Liver (tissue), 9 donors: ENCODE measurements around the gene PTPN6. TPM values are rescaled to one million over a fixed set of nuclear protein-coding genes. Genes with fewer than 3 reads are reported as not detected.

ENCODE experiments used
- DNase-seq: peaks from one replicate; pipeline ENCODE4 v3.0.0-alpha.2; 2017; ENCODE audit warnings: low spot score
- H3K27ac ChIP-seq, 2 donors: one replicate each; pipeline ENCODE4 v1.7.0; 2013; ENCODE audit warnings: inconsistent platforms in 2 of 2, low read length in 2 of 2, control low read depth in 1 of 2, low read depth in 1 of 2, mild to moderate bottlenecking in 1 of 2
- H3K27me3 ChIP-seq, 4 donors: one replicate each; pipeline versions ENCODE4 v1.6.1 to v1.7.0; 2013; ENCODE audit warnings: low read length in 3 of 4, inconsistent platforms in 1 of 4, mild to moderate bottlenecking in 1 of 4, moderate library complexity in 1 of 4; ENCODE audit not compliant: control insufficient read depth in 4 of 4, insufficient read depth in 4 of 4
- H3K36me3 ChIP-seq, 4 donors: one replicate each; pipeline versions ENCODE4 v1.6.1 to v1.7.0; 2013; ENCODE audit warnings: low read length in 3 of 4, mild to moderate bottlenecking in 3 of 4, low read depth in 1 of 4, moderate library complexity in 1 of 4; ENCODE audit not compliant: control insufficient read depth in 4 of 4, insufficient read depth in 3 of 4
- H3K4me1 ChIP-seq, 4 donors: one replicate each; pipeline versions ENCODE4 v1.6.1 to v1.7.0; 2013; ENCODE audit warnings: low read length in 3 of 4, mild to moderate bottlenecking in 3 of 4, moderate library complexity in 1 of 4; ENCODE audit not compliant: control insufficient read depth in 4 of 4, insufficient read depth in 4 of 4
- H3K4me3 ChIP-seq, 3 donors: one replicate each; pipeline versions ENCODE4 v1.6.1 to v1.7.0; 2013; ENCODE audit warnings: low read length in 3 of 3, control low read depth in 1 of 3, low read depth in 1 of 3, mild to moderate bottlenecking in 1 of 3
- H3K9ac ChIP-seq, 2 donors: one replicate each; pipeline ENCODE4 v1.7.0; 2013; ENCODE audit warnings: low read length in 2 of 2, mild to moderate bottlenecking in 2 of 2, moderate library complexity in 2 of 2, control low read depth in 1 of 2, low read depth in 1 of 2
- H3K9me3 ChIP-seq, 4 donors: one replicate each; pipeline versions ENCODE4 v1.6.1 to v1.7.0; 2013; ENCODE audit warnings: low read length in 3 of 4; ENCODE audit not compliant: control insufficient read depth in 4 of 4
- EGR1 ChIP-seq, 2 donors: IDR thresholded peaks; 2 replicates each; pipeline ENCODE4 v1.6.1; 2016 to 2018; ENCODE audit warnings: antibody characterized with exemption in 2 of 2, low read depth in 2 of 2
- FOXA1 ChIP-seq: IDR thresholded peaks from 2 replicates; pipeline ENCODE4 v1.6.1; 2016; ENCODE audit warnings: antibody characterized with exemption
- FOXA2 ChIP-seq: IDR thresholded peaks from 2 replicates; pipeline ENCODE4 v1.6.1; 2016; ENCODE audit warnings: antibody characterized with exemption
- HNF4A ChIP-seq, 2 donors: conservative IDR thresholded peaks; 2 replicates each; pipeline ENCODE4 v1.6.1; 2016; ENCODE audit warnings: antibody characterized with exemption in 2 of 2, mild to moderate bottlenecking in 2 of 2
- HNF4G ChIP-seq: IDR thresholded peaks from 2 replicates; pipeline ENCODE4 v1.6.1; 2016; ENCODE audit warnings: antibody characterized with exemption
- JUND ChIP-seq, 2 donors: IDR thresholded peaks; 2 replicates each; pipeline ENCODE4 v1.6.1; 2016; ENCODE audit warnings: antibody characterized with exemption in 2 of 2
- NR2F2 ChIP-seq: IDR thresholded peaks from 2 replicates; pipeline ENCODE4 v1.6.1; 2016; ENCODE audit warnings: antibody characterized with exemption
- RAD21 ChIP-seq, 2 donors: IDR thresholded peaks; 2 replicates each; pipeline ENCODE4 v1.6.1; 2016; ENCODE audit warnings: antibody characterized with exemption in 2 of 2, mild to moderate bottlenecking in 2 of 2
- RXRA ChIP-seq, 2 donors: IDR thresholded peaks; 2 replicates each; pipeline ENCODE4 v1.6.1; 2017 to 2018; ENCODE audit warnings: antibody characterized with exemption in 2 of 2, mild to moderate bottlenecking in 1 of 2
- SP1 ChIP-seq: IDR thresholded peaks from 2 replicates; pipeline ENCODE4 v1.6.1; 2018; ENCODE audit warnings: antibody characterized with exemption, mild to moderate bottlenecking
- TAF1 ChIP-seq: conservative IDR thresholded peaks from 2 replicates; pipeline ENCODE4 v1.6.1; 2016; ENCODE audit warnings: antibody characterized with exemption, mild to moderate bottlenecking
- WGBS: extraction: QIAGEN DNeasy Blood & Tissue Kit; methylation state at CpG from one replicate; pipeline ENCODE4 v1.1.7; 2013; 5-methylcytosine and 5-hydroxymethylcytosine counted together
- polyA plus RNA-seq, 2 donors: library from polyadenylated mRNA; stranded (reverse) in 1 of 2; unstranded in 1 of 2; fragments of 200-250 nt in 1 of 2; fragments of >200 nt in 1 of 2; fragmentation: Nextera tagmentation in 1 of 2; extraction: Ambion mirVana in 1 of 2; gene quantifications; one replicate each; pipeline versions ENCODE4 v1.2.1 to v1.2.3, GENCODE V29; 2013 to 2015
- total RNA-seq, 2 donors: library from RNA; depleted of rRNA; stranded (reverse); fragments of >200 nt; gene quantifications; one replicate each; pipeline ENCODE4 v1.2.3, GENCODE V29; 2014
- TF ChIP-seq, protein P1 (sequence below): IDR thresholded peaks from 2 replicates; pipeline ENCODE4 v1.6.1; 2016; ENCODE audit warnings: antibody characterized with exemption
- TF ChIP-seq, protein P2 (sequence below): IDR thresholded peaks from 2 replicates; pipeline ENCODE4 v1.6.1; 2016; ENCODE audit warnings: antibody characterized with exemption
- TF ChIP-seq, protein P3 (sequence below): fragments of 150-350 bp; IDR thresholded peaks from 2 replicates; pipeline ENCODE4 v1.5.1; 2017; ENCODE audit warnings: improper control_type of control experiment, low read depth, low read length; ENCODE audit not compliant: missing input control
- TF ChIP-seq, protein P4 (sequence below): IDR thresholded peaks from 2 replicates; pipeline ENCODE4 v1.6.1; 2016; ENCODE audit warnings: antibody characterized with exemption
- TF ChIP-seq, protein P5 (sequence below): IDR thresholded peaks from 2 replicates; pipeline ENCODE4 v1.6.1; 2016; ENCODE audit warnings: antibody characterized with exemption, mild to moderate bottlenecking
- donor health status: healthy.
- donor health status: healthy.
- donor health status: healthy.
- donor health status: healthy.
- donor health status: healthy.

The PTPN6 gene
- total and polyA plus RNA-seq, 4 donors, result 15.2 to 41.0 (median 19.6) TPM

DNA sequence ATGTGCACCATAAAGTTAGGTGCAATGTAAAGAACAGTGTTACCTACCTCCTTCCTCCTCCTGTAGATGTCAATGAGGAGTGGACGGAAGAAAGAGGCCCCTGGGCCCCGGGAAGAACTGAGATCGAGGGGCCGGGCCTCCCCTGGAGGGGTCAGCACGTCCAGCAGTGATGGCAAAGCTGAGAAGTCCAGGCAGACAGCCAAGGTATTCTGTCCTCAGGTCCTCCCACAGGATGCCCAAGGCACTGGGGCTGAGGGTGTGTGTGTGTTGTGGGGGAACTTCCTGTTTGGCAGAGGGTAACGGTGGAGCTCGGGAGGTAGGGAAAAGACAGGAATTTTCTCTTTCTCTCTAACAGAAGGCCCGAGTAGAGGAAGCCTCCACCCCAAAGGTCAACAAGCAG is 17.0 kb upstream of the PTPN6 start:
- H3K27me3 ChIP-seq, result no peaks in the 10 kb centered on the region
- no peak overlapping the region for H3K4me3 ChIP-seq
- DNase-seq, result no peak
- H3K36me3 ChIP-seq, result peaks cover 0 to 14% (median 7%) of the 10 kb centered on the region in 4 donors
- H3K9ac ChIP-seq, result no peak overlapping the region
- H3K4me1 ChIP-seq, result peaks cover 9 to 41% (median 22%) of the 10 kb centered on the region in 4 donors
- TF ChIP-seq NR2F2, result peak; percentile 45
- no peak for TF ChIP-seq SP1
- 65% methylated on average over 8 of the region's 8 CpGs for WGBS
- H3K9me3 ChIP-seq, result no peaks in the 10 kb centered on the region
- peak overlapping the region in 1 of 2 donors; percentile 14 for H3K27ac ChIP-seq

DNA sequence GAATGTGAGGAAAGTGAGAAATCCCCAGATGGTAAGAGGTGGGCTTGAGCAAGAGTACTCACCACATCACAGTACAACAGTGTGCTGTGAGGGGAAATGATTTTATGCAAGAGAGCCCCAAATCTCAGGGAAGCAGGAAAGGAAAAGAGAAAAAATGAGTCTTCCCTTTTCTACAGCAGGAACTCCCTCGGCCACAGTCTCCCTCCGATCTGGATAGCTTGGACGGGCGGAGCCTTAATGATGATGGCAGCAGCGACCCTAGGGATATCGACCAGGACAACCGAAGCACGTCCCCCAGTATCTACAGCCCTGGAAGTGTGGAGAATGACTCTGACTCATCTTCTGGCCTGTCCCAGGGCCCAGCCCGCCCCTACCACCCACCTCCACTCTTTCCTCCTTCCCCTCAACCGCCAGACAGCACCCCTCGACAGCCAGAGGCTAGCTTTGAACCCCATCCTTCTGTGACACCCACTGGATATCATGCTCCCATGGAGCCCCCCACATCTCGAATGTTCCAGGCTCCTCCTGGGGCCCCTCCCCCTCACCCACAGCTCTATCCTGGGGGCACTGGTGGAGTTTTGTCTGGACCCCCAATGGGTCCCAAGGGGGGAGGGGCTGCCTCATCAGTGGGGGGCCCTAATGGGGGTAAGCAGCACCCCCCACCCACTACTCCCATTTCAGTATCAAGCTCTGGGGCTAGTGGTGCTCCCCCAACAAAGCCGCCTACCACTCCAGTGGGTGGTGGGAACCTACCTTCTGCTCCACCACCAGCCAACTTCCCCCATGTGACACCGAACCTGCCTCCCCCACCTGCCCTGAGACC is 15.6 kb upstream of the PTPN6 start:
- H3K9me3 ChIP-seq, result no peaks in the 10 kb centered on the region
- WGBS, result 80% methylated on average over 14 of the region's 14 CpGs
- no peak overlapping the region for H3K9ac ChIP-seq
- no peak for DNase-seq
- H3K27ac ChIP-seq, result peak overlapping the region in 1 of 2 donors; percentile 33
- peaks cover 9 to 31% (median 12%) of the 10 kb centered on the region in 4 donors for H3K4me1 ChIP-seq
- H3K27me3 ChIP-seq, result no peaks in the 10 kb centered on the region
- TF ChIP-seq NR2F2, result no peak
- TF ChIP-seq FOXA2, result no peak
- no peak for TF ChIP-seq SP1
- TF ChIP-seq, protein P1, sequence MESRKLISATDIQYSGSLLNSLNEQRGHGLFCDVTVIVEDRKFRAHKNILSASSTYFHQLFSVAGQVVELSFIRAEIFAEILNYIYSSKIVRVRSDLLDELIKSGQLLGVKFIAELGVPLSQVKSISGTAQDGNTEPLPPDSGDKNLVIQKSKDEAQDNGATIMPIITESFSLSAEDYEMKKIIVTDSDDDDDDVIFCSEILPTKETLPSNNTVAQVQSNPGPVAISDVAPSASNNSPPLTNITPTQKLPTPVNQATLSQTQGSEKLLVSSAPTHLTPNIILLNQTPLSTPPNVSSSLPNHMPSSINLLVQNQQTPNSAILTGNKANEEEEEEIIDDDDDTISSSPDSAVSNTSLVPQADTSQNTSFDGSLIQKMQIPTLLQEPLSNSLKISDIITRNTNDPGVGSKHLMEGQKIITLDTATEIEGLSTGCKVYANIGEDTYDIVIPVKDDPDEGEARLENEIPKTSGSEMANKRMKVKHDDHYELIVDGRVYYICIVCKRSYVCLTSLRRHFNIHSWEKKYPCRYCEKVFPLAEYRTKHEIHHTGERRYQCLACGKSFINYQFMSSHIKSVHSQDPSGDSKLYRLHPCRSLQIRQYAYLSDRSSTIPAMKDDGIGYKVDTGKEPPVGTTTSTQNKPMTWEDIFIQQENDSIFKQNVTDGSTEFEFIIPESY, result no peak
- TF ChIP-seq HNF4G, result no peak
- H3K36me3 ChIP-seq, result peaks cover 0 to 14% (median 7%) of the 10 kb centered on the region in 4 donors
- no peak overlapping the region for H3K4me3 ChIP-seq

DNA sequence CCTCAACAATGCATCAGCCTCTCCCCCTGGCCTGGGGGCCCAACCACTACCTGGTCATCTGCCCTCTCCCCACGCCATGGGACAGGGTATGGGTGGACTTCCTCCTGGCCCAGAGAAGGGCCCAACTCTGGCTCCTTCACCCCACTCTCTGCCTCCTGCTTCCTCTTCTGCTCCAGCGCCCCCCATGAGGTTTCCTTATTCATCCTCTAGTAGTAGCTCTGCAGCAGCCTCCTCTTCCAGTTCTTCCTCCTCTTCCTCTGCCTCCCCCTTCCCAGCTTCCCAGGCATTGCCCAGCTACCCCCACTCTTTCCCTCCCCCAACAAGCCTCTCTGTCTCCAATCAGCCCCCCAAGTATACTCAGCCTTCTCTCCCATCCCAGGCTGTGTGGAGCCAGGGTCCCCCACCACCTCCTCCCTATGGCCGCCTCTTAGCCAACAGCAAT is 14.9 kb upstream of the PTPN6 start:
- Histone ChIP-seq H3K27ac (no peak overlapping the region), H3K9me3 (no peaks in the 10 kb centered on the region), H3K4me3 (no peak overlapping the region), H3K4me1 (peaks cover 9 to 33% (median 15%) of the 10 kb centered on the region in 4 donors), H3K9ac (no peak overlapping the region), H3K27me3 (no peaks in the 10 kb centered on the region), H3K36me3 (peaks cover 0 to 14% (median 7%) of the 10 kb centered on the region in 4 donors)
- 89% methylated on average over 3 of the region's 3 CpGs for WGBS
- no peak for DNase-seq
- TF ChIP-seq, protein P2, sequence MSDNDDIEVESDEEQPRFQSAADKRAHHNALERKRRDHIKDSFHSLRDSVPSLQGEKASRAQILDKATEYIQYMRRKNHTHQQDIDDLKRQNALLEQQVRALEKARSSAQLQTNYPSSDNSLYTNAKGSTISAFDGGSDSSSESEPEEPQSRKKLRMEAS, result no peak
- no peak for TF ChIP-seq RXRA (IDR thresholded peaks at IDR 0.05)
- TF ChIP-seq, protein P3, sequence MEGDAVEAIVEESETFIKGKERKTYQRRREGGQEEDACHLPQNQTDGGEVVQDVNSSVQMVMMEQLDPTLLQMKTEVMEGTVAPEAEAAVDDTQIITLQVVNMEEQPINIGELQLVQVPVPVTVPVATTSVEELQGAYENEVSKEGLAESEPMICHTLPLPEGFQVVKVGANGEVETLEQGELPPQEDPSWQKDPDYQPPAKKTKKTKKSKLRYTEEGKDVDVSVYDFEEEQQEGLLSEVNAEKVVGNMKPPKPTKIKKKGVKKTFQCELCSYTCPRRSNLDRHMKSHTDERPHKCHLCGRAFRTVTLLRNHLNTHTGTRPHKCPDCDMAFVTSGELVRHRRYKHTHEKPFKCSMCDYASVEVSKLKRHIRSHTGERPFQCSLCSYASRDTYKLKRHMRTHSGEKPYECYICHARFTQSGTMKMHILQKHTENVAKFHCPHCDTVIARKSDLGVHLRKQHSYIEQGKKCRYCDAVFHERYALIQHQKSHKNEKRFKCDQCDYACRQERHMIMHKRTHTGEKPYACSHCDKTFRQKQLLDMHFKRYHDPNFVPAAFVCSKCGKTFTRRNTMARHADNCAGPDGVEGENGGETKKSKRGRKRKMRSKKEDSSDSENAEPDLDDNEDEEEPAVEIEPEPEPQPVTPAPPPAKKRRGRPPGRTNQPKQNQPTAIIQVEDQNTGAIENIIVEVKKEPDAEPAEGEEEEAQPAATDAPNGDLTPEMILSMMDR, result no peak
- no peak for TF ChIP-seq TAF1
- no peak for TF ChIP-seq RAD21 (IDR thresholded peaks at IDR 0.05)
- TF ChIP-seq FOXA1, result no peak
- no peak for TF ChIP-seq JUND (IDR thresholded peaks at IDR 0.05)
- TF ChIP-seq, protein P4, sequence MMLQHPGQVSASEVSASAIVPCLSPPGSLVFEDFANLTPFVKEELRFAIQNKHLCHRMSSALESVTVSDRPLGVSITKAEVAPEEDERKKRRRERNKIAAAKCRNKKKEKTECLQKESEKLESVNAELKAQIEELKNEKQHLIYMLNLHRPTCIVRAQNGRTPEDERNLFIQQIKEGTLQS, result no peak
- TF ChIP-seq EGR1 (IDR thresholded peaks at IDR 0.05; ENCODE audit: low read depth in 2 of 2), result no peak
- TF ChIP-seq HNF4A (conservative IDR thresholded peaks at IDR 0.05), result no peak
- TF ChIP-seq, protein P1, result no peak
- no peak for TF ChIP-seq FOXA2
- TF ChIP-seq, protein P5, sequence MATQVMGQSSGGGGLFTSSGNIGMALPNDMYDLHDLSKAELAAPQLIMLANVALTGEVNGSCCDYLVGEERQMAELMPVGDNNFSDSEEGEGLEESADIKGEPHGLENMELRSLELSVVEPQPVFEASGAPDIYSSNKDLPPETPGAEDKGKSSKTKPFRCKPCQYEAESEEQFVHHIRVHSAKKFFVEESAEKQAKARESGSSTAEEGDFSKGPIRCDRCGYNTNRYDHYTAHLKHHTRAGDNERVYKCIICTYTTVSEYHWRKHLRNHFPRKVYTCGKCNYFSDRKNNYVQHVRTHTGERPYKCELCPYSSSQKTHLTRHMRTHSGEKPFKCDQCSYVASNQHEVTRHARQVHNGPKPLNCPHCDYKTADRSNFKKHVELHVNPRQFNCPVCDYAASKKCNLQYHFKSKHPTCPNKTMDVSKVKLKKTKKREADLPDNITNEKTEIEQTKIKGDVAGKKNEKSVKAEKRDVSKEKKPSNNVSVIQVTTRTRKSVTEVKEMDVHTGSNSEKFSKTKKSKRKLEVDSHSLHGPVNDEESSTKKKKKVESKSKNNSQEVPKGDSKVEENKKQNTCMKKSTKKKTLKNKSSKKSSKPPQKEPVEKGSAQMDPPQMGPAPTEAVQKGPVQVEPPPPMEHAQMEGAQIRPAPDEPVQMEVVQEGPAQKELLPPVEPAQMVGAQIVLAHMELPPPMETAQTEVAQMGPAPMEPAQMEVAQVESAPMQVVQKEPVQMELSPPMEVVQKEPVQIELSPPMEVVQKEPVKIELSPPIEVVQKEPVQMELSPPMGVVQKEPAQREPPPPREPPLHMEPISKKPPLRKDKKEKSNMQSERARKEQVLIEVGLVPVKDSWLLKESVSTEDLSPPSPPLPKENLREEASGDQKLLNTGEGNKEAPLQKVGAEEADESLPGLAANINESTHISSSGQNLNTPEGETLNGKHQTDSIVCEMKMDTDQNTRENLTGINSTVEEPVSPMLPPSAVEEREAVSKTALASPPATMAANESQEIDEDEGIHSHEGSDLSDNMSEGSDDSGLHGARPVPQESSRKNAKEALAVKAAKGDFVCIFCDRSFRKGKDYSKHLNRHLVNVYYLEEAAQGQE, result no peak
- TF ChIP-seq NR2F2, result no peak
- TF ChIP-seq HNF4G, result no peak
- TF ChIP-seq SP1, result no peak
